HG03095 (cell line): ENCODE data around the gene RPA3.
A peak's percentile ranks its signal among the peaks of the same experiment; 100 is the strongest.

Experiments
- ATAC-seq: cut with Tn5 transposase; IDR thresholded peaks from one replicate; pipeline ENCODE4 v1.9.1; 2021; ENCODE audit warnings: moderate library complexity; ENCODE audit not compliant: unreplicated experiment

RPA3 gene

DNA sequence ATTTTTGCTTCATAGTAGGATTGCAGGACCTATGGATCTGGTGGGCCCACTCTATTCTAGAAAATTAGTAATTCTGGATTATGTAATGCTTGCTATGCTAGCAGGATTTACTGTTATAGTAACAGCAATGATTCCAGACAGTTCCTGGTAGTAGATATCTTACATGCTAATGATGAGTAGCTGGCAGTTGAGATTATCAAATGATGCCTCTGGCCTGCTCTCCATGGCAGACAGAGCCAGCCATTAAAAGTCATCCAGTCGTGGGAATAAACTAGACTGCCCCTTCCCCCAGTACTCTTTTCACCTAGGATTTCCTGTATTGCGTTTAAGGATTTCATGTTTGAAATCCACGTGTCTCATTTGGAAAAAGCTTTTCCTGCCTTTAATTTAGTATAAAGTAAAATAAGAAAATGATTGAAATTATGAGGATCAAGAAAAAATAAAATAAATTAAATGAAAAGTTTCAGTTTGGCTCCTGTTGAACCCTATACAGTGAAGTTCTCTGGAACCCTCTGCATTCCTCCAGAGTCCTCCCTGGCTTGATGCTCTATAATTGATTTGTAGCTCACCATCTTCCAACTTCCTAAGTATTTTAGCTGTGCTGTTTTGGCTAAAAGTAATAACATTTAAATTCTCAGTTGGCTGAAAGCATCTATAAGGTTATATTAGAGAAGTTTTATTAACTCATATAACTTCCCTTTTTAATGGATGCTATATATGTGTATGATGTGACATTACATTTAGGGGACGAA is 63.3 kb downstream of the RPA3 start:
- ATAC-seq: no peak

DNA sequence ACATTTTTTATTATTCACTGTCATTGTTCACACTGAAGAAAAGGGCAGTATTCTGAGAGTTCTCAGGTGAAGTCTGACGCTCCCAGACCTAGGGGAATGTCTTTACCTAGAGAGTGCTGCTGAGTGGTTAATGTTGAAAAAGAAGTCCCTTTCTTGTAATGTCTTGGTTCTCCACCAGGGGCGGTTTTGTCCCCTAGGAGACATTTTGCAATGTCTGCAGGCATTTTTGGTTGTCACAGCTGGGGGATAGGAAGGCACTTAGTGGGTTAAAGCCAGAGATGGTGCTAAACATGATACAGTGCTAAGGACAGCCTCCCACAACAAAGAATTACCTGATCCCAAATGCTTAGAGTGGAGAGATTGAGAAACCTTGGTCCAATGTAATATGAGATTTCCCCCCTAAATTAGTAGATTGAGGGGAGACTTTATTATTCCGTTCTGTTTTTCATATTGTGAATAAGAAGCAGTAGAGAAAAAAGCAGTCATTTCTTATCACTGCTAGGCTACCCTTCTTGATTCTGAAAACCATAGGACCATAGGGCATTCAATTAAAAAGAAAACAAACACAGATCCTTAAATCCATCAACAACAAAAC is 64.7 kb downstream of the RPA3 start:
- no peak for ATAC-seq

DNA sequence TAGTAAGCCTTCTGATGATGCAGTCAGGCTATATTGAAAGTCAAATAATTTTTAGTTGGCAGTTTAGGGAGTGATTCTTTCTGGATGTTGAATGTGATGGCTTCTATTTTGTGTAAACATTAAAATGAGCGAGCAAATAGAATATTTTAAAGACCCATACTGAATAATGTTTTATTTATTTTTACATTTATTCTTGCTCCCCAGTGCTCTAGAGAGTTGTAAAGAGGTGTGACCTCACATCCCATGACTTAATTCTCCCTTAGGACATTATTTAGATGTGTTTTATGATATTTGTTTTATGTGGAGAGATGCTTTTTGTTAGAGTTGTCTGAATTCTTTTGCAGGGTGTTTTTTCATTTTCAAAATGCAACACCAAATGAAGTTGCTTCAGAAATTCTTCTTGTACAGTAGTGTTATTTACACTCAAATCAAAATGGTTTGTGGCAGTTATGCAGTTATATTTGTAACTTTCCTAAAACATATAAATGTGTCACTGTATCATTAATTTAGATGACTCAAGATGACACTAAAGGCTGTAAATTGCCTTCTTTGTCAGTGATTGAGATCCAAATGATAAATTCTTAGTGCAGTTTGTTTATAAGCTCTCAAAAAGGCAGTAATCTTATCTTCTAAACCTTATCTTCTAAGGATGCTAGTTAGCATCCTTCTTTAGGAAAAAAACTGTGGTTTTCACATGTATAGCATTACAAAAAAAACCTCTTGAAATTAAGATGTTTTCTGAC is 65.4 kb downstream of the RPA3 start:
- no peak for ATAC-seq

DNA sequence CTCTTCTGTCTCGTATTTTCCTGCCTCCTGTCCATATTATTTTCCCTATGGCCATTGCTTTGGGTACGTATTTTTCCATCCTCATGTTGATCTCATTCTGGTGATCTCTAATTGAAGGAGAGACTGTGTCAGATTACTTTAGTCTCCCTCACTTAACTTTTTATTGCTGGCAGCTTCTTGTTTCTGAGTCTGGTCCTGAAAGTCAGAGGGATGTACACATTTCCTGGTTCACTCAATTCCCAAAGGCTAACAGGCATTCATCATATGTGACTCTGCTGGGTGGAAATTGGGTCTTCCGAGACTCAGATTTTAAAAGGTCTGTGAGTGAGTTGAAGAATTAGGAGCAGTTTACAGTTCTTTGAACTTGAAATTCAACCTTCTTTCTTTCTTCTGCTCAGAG is 66.9 kb downstream of the RPA3 start:
- ATAC-seq: no peak

DNA sequence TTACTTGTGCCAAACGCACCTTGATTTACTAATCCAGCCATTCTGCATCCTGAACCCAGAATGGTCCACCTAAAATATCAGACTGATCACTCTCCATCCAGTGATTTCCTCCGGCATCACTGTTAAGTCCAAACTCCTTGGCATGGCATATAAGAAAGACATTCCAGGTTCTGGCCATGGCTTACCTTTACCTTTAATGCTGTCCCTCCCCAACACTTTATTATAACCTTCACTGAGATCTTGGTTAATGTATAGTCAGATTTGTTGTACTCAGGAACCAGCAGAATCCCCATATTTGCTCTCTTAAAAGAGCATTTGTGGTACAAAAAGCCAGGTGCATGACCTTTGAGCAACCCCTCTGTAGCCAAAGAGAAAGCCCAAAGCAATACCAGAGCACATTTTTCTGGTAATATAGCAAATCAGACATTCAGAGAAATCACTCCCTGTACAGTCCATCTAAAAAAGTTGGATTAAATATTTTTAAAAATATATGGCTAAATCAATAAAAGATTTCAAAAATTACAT is 67.7 kb downstream of the RPA3 start:
- ATAC-seq: no peak

DNA sequence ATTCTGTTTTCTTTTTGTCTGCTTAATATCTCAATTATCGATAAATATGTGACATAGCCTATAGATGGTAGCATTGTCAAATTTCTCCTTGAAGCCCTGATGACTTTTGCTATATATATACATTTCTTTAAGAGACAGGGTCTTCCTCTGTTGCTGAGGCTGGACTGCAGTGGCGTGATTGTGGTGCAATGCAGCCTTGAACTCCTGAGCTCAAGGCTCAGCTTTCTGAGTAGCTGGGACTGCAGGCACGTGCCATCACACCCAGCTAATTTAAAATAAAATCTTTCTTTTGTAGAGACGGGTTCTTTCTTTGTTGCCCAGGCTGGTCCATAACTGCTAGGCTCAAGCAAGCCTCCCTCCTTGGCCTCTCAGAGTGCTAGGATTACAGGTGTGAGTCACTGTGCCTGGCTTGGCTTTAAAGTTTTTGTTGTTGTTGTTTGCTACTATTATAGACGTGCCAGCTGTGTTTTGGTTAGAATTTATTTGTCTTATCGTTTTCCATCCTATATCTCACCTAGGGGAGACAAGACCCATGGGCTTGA is 70.8 kb downstream of the RPA3 start:
- no peak for ATAC-seq

DNA sequence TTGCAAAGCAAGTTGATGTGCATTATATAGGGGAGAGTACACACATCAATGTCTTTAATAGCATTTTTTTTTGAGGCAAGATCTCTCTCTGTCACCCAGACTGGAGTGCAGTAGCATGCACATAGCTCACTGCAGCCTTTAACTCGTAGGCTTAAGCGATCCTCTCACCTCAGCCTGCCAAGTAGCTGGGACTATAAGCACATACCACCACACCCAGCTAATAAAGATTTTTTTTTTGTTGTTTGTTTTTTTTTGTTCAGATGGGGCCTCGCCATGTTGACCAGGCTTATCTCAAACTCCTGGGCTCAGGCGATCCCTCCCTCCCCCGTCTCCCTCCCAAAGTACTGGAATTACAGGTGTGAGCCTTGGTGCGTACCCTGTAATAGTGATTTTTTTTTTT is 76.3 kb downstream of the RPA3 start:
- no peak for ATAC-seq

DNA sequence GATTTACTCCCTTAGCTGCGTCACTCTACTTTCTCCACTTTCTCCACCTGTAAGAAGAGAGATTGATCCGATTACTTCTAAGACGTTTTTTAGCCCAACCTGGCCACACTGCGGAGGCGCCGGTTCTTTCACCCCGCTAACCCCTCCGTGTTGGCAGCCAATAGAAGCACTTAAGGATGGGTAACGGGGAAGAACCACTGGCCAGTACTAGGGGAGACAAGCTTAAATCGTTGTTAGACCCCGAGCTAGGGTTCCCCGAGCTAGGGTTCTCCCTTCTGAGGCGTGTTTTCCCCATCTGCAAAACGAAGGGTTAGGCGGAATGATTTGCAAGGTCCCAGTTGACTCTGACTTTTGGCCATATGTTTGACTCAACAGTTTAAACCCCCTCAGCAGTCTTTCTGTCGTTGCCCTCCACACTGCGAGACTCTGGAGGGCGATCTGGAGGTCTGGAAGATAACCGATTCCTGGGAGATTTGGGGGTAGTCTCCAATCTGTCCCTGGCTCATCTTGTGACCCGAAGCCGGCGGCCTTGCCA is 77.2 kb downstream of the RPA3 start:
- peak; percentile 10 for ATAC-seq

DNA sequence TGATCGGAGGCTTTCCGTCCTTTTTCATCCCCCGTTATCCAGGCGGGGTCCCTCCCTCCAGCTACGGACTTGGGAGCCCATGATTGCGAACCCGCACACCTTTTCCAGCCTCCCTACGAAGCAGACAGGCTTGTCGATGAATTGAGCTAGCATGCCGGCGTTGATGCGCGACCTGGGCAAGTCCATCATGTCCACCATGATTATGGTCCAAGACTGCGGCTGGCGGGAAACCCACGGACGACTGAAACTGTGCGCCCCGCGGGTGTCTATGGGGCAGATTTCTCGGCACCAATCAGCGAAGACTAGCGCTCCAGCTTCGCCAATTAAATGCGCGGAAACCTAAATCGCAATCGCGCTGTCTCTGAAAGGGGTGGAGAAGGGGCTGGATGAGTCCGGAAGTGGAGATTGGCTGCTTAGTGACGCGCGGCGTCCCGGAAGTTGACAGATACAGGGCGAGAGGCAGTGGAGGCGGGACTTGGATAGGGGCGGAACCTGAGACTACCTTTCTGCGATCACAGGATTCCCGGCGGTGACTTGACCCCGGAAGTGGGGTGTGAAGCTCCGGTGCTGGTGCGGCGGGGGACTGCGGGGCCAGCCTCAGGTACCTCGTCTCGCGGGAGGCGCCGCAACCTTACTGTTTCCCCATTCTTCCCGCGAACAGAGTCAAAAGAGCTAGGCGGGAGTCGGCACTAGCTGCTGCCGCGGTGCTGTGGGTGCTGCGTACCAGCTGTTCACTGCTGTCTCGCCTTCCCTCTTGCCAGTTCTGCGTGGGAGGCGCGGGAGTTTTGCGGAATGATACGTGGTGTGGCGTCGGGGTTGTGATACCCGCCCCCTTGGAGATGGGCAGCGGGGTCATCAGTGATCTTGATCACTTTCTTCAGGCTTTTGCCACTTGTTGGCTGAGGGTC is 77.9 kb downstream of the RPA3 start, which contains the start of gene UMAD1:
TSS of gene UMAD1 (plus strand) at position 532 of the 908 bp plus-strand sequence. CDS start 32,620 bp downstream, outside the sequence.
- ATAC-seq: peak; percentile 98

DNA sequence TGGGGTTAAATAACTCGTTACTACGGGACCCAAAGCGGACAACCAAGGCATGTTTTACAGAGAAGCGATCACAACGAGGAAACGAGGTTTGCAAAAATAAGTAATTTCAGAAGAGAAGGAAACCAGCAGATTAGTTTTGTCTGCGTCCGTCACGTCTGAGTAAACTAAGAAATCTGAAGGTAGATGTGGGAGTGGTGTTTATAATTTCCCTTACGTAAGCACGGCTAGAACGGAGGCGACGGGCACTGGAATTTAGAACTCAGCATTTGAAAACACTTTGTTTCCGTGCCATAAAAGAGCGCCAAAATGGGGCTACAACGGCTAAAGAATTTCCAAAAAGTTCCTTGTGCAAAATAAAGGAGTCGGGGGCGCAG is 78.6 kb downstream of the RPA3 start:
- no peak for ATAC-seq

DNA sequence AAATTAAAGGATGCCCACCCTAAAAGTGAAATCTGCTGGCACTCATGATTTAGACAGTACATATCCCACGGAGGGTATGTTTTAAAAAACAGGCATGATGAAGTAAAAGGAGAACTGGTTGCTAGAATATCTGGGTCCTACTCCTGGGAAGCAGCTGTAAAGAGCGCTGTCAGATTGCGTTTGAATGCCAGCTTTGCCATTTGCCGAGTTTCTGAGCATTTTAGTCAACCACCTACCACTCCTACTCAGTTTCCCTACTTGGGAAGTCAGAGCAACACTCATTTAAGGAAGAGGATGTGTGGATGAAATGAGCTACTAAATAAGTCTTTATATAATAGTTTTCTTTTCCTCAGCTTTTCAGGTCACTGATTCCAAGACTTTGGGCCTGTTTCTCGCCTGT is 79.0 kb downstream of the RPA3 start:
- ATAC-seq: no peak

DNA sequence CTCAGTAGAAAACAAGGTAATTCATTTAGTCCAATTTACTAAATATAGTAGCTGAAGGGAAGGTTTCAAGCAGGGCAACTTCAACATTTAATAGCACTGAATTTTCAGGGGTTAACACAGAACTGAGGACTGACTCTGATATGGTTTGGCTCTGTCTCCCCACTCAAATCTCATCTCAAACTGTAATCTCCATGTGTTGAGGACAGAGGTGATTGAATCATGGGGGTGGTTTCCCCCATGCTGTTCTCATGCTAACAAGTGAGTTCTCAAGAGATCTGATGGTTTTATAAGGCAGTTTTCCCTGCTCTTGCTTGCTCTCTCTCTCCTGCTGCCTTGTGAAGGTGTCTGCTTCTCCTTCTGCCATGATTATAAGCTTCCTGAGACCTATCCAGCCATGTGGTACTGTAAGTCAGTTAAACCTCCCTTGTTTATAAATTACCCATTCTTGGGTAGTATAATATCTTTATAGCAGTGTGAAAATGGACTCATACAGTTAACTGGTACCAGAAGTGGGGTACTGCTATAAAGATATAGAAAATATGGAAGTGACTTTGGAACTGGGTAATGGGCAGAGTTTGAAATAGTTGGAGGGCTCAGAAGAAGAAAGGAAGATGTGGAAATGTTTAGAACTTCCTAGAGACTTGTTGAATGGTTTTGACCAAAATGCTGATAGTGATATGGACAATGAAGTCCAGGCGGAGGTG is 87.6 kb downstream of the RPA3 start:
- no peak for ATAC-seq

DNA sequence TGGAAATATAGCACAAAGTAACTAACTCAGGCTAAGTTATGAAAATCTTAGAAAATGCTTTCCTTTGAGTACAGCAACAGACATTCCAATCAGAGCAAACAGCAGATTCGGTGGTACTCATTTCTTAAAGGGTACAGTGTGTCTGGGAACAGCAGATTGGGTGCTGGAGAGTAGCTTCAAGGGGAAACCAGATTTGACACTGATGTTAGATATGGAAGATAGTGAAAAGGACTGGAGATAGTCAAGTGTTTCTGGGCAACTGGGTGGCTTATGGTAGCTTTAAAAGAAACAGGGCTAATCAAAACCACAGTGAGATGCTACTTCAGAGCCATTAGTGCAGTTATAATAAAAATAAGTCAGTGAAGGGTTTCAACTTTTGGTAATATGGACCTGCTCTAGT is 89.9 kb downstream of the RPA3 start:
- ATAC-seq: no peak

DNA sequence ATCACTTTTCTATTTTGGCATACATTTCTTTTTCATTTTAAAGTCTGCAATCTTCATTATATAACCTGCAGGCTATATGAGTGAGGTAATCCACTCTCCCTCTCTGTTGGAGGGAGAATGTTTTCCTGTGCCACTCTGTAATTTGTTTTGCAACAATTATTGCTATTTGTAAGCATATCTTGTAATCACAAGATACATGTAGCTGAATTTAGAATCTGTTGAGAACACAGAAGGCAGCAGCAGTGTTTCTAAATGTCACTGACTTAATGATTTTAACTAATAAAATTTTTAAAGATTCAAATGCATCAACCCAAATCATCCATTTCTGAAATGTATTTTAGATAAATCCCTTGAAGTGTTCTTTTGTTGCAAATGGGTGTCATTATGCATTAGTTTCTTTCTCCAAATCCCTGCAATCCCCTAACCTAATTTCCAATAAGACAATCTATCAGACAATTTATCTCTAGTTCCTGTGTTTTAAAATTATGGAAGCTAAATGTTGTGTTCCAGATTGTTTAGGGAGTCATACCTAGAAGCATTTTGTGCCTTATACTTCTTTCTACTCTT is 97.7 kb downstream of the RPA3 start:
- no peak for ATAC-seq

DNA sequence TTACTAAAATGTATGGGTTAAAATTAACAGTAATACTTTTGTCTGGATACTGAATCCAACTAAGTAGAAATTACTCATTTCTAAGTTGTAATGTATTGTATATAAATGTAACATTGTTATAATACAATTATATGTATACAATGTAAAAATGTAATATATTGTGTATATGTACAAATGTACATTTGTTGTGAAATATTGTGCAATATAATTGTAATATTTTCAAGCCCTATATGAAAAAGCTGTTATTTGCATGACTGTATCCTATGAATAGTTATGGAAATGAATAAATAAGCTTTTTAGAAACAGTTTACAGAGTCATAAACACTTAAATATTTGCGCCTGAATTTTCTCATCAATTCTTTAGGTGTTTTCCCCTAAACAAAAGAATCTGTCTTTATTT is 98.2 kb downstream of the RPA3 start:
- no peak for ATAC-seq

DNA sequence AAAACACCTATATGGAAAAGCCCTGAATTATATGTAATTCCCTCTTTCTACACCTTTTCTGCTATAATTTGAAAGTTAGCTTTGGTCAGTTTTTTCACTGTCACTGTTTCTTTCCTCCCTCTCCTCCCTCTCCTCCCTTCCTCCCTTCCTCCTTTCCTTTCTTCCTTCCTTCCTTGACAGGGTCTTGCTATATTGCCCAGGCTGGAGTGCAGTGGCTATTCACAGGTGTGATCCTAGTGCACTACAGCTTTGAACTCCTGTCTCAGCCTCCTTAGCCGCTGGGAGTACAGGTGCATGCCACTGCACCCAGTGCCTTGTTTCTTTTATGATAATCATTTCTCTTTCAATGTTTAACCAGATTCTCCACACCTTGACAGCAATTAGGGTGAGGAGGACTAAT is 100.0 kb downstream of the RPA3 start:
- no peak for ATAC-seq

DNA sequence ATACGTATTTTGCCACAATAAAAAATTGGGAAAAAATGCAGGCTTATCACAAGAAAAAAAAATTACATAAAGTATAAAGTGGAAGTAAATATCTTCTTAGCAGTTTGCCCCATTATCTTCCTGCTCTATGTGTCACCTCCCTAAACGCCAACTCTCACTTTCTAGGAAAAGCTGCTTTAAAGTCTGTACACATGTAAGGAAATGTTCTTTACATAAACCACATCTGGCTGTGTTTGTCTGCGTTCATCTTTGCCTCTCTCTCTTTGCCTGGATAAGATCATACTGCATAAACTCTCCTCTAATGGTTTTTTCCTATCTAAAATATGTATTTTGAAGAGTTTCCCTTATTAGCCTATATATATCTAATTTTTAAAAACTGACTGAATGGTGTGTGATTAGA is 100.9 kb downstream of the RPA3 start:
- no peak for ATAC-seq

DNA sequence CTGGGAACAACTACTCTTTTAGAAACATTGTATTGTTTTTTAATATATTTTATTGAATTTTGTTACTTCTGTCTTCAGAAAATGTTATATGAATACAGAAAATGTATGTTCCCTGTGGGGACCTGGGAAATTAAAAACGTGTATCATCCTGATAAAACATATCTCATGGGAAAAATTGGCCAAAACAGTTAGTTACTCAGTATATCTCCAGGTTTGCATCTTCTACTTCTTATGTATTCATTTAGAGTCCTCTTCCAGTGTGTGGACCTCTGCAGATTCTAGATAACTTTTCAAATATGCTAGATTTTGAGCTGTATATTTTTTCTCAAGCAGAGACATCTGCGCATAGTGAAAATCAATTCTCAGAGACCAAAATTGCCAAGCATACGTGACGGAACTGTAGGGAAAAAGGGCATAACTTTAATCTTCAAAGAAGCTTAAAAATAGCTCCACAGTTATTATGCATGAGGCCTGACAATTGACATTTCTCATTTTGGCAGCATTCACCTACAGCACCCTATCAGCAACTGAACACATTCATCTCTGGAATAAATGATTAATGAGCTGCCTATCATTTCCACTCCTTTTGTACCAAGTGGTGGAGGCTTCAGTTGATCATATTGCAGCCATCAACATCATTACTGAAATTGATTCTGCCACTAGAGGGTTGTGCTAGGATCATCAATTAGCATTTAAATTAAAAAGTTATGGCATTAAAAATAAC is 104.2 kb downstream of the RPA3 start:
- ATAC-seq: no peak

DNA sequence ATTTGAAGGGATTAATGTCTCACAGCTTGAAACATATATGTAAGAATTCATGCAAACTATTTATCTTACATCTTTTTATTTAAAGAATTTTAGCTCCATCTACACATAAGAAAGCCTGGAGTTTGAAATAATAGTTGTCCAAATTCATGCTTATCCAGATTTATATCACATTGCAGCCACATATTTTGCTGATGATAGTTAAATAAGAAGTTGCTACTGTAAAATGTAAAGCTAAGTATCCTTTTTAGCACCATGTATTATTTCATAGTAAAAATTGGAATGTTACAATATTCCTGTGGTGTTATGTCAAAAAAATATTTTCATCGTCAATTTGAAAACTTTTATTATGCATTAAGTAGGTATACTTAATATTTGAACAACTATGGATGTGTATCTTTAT is 105.2 kb downstream of the RPA3 start:
- ATAC-seq: no peak
